ENCODE data around the gene TENT4A.

GRCh38 chr5:6781716-6782115 is 68.5 kb downstream of the TENT4A start:
- no peak for TF ChIP-seq CTCF (IDR thresholded peaks at IDR 0.05 in 8 of 11, conservative IDR thresholded peaks at IDR 0.05 in 3 of 11)
- no peak for TF ChIP-seq POLR2AphosphoS5 (IDR thresholded peaks at IDR 0.05)
- no peak for TF ChIP-seq POLR2A (IDR thresholded peaks at IDR 0.05)
